DMS153 treated with DMSO at 0.1 percent for 48 hours (cell line): ENCODE measurements around the gene INHBE.
"Not testable (repeated sequence)": the region's sequence is repeated elsewhere in the genome, so short reads cannot be mapped to it uniquely, and the experiment has no call there.

Experiments
- DNase-seq: peaks from one replicate; lab custom pipeline; 2025; ENCODE audit not compliant: unreplicated experiment; lab: John Stamatoyannopoulos, UW

Gene INHBE

DNA sequence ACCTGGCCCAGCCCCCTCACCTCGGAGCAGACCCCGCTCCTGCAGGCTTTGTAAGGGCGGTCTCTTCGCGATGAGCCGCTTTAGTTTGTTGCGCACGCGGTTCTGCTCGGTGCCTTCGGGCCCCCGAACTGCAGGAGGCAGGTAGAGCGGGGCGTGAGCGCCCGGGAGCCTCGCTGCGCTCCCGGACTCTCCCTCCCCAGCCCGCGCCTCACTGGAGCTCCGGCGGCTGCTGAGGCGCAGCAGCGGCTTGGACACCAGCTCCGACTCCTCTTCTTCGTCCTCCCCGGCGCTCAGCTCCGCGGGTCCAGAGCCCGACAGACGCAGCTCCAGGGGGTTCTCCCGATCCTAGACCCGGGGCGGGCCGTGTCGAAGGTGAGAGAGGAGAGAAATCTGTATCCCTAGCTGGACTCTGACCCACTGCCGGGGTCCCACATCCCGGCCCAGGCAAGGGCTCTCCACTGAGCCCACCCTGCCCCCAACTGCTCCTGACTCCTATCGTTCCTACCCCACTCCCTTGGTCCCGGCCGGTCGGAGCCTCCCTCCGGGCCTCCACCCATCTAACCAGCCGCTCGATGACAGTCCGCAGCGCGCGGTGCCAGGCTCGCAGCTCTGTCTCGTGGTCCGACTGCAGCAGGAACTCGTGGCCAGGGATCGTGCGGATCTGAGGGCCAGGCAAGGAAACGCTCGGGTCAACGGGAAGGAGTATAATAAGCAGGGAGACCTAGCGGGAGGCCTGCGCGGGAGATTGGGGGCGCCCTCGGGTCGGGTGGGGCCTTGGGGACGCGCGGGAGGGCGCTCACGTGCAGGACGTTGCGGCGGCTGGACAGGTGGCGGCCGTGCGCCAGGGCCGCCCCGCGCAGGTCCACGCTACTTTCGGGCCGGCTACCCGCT is 20.4 kb downstream of the INHBE start:
- DNase-seq: no peak

DNA sequence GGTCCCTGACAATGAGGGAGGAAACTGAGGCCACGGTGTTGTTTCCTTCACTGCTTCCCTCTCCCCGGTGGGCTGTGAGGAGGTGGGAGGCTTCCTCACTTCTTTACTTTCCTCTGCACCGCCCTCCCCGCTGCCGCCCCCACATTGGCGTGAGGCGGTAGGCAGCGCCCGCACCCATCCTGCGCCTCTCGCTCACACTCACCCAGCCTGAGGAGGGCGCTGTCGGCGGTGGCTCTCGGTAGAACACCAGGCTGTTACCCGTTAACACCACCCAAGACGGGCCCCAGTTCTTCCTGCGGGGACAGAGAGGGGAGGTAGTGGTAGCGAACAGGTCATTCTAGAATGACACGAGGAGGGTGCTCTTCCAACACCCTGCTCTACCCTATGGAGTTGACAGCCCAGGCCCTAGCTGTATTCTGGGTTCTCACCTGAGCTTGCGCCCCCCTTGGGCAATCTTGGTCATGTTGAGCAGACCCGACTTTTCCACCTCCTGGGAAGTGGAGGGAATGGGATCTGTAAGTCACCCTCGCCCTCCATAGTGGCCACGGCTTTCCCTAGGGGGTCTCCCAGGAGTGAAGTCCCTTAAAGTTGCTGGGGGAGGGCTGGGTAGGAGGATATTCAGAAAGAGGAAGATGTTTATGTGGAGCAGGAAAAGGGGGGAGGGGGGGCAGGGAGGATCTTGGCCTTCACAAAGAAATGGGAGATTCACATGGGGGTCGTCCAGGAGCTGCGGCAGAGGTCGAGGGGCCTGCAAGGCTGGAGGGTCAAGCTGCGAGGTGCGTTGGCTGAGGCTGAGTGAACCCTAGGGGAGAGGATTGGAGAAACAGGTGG is 21.3 kb downstream of the INHBE start:
- no peak for DNase-seq

DNA sequence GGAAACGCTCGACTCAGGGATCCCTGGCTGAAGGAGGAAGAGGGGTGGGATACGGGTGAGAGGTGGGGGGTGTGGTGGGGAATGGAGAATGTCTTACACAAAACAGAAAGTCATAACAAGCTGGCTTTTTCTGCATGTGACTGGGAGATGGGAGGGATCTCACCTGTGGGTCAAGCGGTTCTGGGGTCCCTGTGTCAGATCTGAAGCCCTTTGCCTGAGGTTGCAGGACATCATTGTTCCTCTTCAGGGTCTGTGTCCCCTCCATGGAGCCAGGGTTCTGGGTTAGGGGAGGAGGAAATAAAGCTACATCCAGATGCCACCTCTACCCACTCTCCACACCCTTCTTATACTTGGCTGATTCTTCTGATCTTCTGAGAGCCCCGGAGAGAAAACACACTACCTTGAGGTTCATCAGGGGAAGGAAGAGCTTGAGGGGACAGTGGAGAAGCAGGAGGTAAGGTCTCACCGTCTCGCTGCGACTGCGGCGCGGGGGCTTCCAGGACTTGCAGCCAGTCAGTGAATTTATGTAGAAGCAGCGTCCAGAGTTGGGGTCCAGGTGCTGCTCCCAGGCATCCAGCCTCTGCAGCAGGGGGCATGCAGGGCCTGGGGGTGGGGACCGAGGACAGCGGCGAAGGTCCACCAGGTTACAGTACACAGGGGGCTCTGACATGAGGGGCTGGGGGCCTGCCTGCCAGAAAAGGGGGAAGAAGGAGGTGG is 22.0 kb downstream of the INHBE start:
- no peak for DNase-seq

DNA sequence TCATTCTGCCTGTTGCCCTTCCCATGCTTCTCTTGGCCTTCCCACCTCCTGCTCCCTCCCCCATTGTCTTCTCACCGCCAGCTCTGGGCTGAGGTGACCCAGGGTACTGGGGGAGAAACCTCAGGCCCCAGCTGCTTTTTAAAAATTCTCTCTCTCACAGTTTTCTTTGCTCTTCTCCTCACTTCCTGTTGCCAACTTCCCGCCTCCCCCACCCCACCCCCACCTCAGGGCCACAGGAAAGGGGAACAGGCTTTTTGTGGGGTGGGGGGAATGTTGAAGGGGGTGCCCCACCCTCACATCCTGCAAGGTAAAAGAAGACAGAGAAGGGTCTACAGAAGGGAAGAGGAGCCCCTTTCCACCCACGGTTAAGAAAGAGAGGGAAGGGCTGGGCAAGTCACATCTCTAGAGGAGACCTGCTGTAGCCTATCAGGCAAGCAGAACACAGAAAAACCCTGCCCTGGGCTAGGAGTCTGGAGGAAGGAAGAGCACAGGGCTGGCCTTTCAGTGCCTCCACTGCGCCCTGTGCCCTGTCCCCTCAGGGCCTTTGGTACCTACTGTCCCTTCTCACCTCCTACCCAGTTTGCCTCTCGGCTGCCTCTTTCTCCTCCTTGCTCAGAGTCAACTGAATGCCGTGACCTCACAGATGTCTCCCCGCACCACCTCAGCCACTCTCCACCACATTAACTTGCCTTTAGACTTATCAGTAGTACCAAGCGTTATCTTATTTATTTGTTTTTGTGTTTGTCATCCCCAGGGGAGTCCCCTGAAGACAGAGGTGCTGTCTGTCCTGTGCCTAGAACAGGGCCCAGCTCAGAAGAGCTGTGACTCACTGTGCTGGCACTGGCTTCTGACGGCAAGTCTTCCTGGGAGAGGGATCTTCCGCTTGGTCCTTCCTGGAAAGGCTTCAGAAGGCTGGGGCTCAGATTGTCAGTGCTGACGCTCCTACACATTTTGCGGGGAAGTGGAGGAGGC is 22.9 kb downstream of the INHBE start:
- DNase-seq: no peak

DNA sequence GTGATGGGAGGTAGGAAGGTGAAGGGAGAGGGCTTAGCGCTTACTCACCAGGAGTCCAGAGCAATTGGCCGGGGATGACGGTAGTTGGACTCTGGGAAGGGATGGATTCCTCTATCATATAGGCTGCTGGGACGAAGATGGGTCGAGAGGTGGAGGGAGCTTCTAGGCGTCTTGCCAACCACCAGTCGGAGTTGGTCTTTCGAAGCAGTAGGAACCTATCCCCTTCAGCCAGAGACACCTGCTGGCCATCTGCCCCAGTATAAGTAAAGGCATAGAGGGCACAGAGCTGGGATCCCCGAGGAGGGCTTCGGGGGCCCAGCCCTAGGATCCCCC is 23.9 kb downstream of the INHBE start:
- DNase-seq: no peak

DNA sequence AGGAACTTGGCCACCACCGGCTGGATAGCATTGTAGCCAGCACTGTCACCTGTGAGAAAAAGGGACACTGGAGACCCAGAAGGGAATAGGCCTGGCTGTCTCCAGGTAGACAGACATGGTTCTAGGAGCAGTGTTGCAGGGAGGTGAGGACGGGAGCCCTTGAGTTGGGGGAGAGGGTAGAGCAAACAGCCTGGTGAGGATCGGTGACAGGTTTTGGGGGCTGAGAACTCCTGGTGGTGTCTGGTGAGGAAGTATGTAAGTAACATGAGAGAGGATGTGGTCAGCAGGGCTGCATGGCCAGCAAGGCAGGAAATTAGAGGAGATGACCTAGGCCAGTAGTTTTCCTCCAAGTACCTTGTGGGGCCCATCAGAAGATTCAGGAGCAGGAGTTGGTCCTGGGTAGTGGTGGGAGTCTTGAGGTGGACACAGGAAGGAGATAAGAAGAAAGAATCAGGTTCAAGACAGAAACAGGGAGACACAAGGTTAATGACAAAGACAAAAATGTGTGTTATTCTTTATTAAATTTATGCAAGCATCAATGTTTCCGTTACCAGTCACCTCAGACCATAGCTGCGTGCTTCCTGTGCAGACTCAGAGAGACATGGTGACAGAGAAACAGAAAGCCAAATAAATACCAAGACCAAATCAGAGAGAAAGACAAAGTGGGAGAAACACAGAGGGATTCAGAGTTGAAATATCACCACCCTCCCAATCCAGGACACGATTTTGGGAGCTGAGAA is 24.4 kb downstream of the INHBE start, which contains the start of gene ARHGAP9:
Gene ARHGAP9, minus strand, starts transcription at position 491 of the 740 bp plus-strand sequence. Its CDS starts 460 bp downstream, at position 31.
- DNase-seq: no peak

DNA sequence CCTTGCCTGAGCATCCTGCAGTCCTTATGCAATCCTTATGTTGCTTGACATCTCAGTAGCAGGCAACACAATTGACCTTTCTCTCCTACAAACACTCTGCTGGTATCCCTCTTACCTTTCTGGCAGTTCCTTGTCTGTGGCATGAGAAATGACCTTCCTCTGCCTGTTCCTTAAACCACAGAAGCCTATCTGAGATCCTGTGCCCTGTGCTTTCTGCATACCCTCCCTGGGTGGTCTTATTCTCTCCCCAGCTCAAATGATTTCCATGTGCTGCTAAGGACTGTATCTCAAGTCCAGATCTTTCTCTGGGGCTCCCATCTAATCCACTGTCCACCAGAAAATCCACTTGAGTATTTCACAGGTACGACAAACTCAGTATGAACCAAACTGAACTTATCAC is 26.6 kb downstream of the INHBE start:
- no peak for DNase-seq

DNA sequence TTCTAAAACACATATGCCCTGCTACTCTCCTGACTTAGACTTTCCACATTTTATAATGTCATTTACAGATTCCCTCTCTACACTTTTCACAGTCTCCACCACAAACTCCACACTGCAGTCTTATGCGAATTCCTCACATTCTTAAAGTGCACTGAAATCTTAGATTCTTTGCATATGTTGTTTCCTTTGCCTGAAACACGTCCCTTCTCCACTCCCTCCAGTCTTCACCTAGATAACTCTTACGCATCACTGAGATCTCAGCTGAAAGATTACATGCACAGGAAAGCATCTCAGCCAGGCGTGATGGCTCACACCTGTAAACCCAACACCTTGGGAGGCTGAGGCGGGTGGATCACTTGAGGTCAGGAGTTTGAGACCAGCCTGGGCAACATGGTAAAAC is 28.4 kb downstream of the INHBE start:
- no peak for DNase-seq

DNA sequence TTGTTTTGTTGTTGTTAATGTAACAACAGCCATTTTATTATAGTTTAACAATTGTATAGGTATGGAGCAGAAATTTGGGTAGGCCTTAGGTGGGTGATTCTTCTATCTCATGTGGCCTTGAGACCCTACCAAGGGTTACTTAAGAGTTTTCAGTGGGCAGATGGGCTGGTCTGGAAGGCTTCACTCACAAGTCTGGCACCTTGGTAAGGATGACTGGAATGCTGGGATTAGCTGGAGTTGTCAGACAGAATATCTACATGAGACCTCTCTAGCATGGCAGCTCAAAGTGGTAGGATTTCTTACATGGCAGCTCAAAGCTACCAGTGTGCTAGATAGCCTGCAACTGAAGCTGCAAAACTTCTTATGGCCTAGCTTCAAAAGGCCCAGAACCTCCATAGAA is 30.6 kb downstream of the INHBE start:
- DNase-seq: no peak

DNA sequence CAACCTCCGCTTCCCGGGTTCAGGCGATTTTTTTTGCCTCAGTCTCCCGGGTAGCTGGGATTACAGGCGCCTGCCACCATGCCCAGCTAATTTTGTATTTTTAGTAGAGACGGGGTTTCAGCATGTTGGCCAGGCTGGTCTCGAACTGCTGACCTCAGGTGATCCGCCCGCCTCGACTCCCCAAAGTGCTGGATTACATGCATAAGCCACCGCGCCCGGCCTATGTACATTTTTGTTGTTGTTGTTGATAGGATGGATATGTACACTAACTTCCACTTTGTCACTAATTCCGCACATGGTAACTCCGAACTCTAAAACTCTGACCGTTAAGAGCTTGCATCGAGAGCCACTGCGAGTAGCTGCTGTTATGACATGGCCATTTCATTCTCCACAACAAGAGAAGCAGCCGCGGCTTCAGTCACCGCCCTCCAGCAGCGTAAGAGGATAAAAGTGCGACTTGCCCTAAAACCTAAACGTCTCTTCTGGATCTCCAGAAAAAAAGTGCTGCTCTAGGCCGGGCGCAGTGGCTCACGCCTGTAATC is 32.0 kb downstream of the INHBE start:
- DNase-seq: no peak

DNA sequence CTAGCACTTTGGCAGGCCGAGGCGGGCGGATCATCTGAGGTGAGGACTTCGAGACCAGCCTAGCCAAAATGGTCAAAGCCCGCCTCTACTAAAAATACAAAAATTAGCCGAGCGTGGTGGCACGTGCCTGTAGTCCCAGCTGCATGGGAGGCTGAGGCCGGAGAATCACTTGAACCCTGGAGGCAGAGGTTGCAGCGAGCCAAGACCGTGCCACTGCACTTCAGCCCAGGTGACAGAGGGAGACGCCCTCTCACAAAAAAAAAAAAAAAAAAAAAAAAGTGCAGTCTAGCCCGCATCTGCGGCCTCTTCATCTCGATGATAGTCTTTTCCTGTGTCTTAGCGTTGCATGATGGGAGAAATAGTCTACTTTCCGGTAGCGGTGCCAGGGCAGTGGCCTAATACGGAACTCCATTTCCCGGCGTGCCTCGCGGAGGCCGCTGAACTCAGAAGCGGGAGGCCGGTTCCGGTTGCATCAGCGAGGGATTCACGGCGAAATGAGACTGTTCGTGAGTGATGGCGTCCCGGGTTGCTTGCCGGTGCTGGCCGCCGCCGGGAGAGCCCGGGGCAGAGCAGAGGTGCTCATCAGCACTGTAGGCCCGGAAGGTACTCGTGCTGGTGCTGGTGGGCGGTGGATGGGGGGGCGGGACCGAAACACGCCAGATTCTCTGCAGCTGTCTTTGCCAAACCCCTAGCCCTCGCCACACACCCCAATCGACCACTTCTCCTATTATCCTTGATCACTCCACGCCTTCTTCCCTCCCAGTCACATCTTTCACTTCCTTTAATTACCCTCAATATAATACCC is 32.7 kb downstream of the INHBE start, which contains the start of gene MARS1:
Gene MARS1, plus strand, starts transcription at position 472 of the 805 bp plus-strand sequence. Its CDS starts 23 bp downstream, at position 495.
- DNase-seq: peak; percentile 92

DNA sequence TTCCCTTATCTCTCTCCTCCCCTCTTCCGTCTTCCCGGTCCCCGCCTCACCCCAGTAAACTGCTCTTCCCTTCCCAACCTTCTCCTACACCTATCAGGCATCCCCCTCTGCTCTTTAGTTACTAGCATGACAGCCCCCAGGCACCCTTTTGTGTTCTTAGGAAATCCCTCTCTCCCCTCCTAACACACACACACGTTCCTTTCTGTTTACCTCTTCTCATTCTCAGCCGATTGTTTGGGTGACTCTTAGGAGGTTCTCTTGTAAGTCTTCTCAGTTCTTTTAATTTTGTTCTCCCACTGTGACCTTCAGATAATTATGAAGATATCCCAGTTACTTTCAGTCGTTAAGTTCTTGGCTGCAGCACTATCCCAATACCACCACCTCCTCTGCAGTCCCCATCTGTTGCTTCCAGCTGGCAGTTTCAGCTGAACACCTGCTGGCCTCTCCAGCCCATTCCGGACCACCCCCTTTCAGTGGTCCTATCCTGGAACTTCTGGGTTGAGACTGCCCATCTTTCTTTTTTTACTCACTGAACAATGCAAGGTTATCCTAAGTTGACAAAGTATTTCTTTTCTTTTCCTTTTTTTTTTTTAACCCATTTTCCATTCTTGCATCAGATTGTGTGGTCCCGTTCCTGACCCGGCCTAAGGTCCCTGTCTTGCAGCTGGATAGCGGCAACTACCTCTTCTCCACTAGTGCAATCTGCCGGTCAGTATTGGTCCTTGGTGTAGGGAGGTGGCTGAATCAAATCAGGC is 33.5 kb downstream of the INHBE start:
- no peak for DNase-seq

DNA sequence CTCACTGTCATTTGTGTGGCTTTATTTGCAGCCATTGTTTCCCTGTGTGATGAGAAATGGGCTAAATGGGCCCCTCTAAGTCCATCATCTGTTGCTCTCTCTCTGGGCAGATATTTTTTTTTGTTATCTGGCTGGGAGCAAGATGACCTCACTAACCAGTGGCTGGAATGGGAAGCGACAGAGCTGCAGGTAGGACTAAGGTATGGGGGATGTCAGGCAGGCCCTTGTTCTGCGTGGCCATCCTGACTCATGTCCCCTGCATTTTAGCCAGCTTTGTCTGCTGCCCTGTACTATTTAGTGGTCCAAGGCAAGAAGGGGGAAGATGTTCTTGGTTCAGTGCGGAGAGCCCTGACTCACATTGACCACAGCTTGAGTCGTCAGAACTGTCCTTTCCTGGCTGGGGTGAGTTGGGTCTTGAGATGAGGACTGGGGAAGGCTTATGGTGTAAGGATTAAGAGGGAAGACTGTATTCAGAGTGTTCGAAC is 34.1 kb downstream of the INHBE start:
- no peak for DNase-seq

DNA sequence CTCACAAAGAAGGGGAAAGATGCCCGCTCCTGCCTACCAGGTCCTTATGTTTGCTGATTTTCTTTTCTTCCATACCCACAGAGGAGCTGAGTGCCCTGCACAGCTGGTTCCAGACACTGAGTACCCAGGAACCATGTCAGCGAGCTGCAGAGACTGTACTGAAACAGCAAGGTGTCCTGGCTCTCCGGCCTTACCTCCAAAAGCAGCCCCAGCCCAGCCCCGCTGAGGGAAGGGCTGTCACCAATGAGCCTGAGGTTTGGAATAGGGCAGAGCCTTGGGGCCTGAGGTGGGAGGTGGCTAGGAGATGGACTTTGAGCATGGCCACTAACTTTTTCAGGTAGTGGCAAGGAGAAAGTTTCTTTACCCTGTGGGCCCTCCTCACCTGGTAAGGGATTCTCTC is 35.0 kb downstream of the INHBE start:
- no peak for DNase-seq

DNA sequence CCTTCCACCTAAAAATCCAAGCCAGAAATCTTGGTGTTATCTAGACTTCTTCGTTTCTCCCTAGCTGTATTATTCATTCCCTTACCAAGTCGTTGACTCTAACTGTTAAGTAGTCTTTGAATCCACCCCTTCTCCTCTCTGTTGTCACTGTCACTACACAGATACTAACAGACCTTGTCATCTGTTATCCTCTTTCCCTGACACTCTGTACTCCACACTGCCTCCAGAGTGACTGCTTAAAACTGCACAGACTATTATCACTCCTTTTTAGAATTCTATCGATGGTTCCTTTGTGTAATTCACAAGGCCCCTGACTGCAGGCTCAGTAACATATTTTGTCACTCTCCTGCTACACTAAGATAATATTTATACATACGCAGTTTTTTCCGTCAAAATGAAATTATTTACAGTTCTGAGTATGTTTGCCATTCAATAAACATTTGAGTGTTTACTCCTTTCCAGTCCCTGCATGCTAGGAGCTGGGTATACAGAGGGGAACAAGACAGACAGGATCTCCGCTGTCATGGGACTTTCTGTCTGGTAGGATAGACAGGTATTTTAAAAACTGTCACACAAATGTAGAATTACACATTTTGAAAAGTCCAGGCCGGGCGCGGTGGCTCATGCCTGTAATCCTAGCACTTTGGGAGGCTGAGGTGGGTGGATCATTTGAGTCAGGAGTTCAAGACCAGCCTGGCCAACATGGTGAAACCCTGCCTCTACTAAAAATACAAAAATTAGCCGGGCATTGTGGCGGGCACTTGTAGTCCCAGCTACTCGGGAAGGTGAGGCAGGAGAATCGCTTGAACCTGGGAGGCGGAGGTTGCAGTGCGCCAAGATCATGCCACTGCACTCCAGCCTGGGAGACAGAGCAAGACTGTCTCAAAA is 36.5 kb downstream of the INHBE start:
- no peak for DNase-seq

DNA sequence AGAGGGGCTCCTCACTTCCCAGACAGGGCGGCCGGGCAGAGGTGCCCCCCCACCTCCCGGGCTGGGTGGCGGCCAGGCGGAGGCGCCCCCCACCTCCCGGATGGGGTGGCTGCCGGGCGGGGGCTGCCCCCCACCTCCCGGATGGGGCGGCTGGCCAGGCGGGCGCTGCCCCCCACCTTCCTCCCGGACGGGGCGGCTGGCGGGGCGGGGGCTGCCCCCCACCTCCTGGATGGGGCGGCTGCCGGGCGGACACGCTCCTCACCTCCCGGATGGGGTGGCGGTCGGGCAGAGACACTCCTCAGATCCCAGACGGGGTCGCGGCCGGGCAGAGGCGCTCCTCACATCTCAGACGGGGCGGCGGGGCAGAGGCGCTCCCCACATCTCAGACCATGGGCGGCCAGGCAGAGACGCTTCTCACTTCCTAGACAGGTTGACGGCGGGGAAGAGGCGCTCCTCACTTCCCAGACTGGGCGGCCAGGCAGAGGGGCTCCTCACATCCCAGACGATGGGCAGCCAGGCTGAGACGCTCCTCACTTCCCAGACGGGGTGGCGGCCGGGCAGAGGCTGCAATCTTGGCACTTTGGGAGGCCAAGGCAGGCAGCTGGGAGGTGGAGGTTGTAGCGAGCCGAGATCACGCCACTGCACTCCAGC is 40.1 kb downstream of the INHBE start:
- DNase-seq: not testable (repeated sequence)
